T-helper 1 cell treated with Interleukin-12 subunit alpha and Interleukin-12 subunit beta and Interleukin-4 antibody, amounts not matched to agents 30 ng/mL and 1 ng/mL, for 36 hours (primary cell): ENCODE results near the gene GDPD5. TPM values are rescaled to one million over a fixed set of nuclear protein-coding genes. Genes with fewer than 3 reads are reported as not detected.

Experiments
- intact Hi-C: fragments of 100-400 bp; cut with micrococcal nuclease; formaldehyde crosslinking; loops from one replicate; pipeline ENCODE4 v1.15.1; 2024
- total RNA-seq: library from RNA; stranded (reverse); gene quantifications from 2 replicates; pipeline ENCODE4 v1.2.3, GENCODE V29; 2022

GDPD5 gene
- total RNA-seq, 1 donor from 2014 or later = 23.7 TPM

DNA sequence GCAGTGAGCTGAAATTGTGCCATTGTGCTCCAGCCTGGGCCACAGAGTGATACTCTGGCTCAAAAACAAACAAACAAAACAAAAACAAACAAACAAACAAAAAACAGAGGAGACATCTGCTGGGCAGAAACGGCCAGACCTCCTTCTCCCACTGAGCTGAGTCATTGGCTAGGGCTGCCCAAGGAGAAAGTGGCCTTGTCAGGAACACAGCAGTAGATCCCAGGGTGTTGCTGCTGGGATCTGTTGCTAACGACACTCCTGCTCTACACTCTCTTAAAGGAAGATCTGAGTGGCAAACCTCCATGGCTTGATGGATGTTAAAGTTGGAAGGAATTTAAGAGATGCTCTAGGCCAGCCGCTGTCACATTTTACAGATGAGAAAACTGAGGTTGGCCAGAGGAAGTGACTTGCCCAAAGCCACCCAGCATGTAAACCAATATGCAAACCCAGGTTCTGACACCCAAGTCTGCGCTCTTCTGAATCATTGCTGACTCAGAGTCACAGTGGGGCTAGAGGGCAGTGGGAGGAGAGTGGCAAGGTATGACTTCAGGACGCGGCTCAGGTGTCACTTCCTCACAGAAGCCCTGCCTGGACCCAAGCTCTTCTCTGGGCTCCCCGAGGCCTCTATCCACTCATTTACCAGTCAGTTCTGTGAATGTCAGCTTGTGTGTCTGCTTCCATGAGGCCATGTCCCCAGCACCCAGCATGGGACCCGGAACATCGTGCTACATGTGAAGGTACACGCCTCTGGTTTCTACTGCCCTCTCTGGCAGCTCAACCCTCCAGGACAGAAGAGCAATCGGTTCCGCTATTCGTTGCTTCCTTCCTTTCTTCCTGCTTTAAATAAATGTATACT is 11.3 kb upstream of the GDPD5 start:
- intact Hi-C loops = loop anchor here (1.0 kb wide), 1 partner anchor 25 kb away; the partner anchor contains the start of gene SERPINH1

- intact Hi-C loops = no loop called here
These were observed 9.3 kb upstream of the GDPD5 start for GRCh38 chr11:75535071-75535470.

DNA sequence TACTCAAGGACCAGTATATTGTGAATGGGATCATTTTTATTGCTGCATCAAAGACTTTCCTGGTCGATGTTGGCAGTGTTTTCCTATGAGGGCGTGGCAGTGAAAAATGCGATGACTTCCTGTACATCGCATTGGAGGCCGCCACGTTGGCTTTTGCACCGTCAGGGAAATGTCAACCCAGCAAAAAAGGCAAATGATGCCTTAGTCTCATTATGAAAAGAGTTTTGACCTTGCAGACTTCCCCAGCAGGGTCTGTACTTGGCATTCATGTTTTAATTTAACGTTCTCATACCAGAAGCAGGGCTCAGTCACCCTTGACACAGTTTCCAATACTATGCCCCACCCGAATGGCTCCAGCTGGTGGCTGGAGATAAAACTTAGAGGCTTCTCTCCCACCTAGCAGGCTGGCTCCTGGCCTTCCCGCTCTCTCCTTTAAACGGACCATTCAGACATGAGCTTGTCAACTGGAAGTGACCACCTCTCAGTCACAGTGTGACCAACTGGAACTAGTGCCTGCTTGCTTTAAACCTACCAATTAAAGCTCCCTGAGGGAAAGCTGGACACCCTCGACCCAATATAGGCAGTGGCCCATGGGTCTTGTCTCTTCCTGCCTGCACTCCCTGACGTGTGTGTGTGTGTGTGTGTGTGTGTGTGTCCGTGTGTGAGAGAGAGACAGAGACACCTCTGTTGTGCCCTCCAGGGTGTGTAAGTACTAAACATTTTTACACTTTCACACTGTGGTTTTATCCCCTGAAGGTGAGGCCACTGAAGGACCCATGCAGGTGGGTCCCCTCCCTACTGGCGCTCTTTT is 8.7 kb upstream of the GDPD5 start:
- intact Hi-C loops = loop anchor here (5.0 kb wide), 1 partner anchor 43 kb away; no protein-coding TSS in a partner anchor

DNA sequence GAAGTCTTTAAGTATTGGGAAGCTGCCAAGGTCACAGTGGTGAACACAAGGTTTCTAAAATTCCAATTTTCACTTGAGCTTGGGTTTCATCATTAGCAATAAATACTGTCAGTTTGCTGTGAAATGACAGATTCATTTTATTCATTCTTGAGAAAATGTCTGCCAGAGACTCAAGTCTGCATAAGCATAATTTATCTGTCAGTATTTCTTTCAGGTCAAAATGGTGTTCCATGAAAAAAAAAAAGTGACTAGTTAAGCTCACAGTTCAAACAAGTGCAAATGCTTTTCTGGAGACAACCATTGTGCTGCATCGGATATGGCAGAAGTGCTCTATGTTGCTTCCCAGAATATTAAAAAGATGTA is 8.1 kb upstream of the GDPD5 start:
- intact Hi-C loops = loop anchor here (2.0 to 5.0 kb wide), 2 partner anchors 43 to 135 kb away; partner anchors contain the start of gene RPS3

- intact Hi-C loops = loop anchor here (1.0 to 5.0 kb wide), 7 partner anchors 45 to 252 kb away; partner anchors contain the start of gene RPS3
These were observed 6.7 kb upstream of the GDPD5 start for GRCh38 chr11:75532200-75533048.

DNA sequence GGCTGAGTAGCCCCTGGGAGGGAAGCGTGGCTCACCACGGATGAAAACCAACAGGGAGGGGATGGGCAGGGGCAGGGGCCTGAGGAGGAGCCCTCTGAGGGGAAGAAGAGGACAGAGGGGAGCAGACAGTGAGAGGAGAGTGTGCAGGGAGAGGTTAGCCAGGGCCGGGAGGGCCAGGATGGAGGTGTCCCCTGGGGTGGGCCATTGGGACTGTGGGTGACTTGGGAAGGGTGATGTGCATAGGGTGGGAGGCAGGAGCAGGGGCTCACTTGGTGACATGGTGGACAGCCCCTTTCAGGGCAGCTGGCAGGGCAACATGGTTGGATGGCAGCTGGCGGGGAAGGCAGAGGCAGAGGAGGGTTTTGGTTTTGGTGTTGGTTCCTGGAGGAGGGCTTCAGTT is 5.6 kb upstream of the GDPD5 start:
- intact Hi-C loops = loop anchor here (5.0 kb wide), 1 partner anchor 46 kb away; no protein-coding TSS in a partner anchor

DNA sequence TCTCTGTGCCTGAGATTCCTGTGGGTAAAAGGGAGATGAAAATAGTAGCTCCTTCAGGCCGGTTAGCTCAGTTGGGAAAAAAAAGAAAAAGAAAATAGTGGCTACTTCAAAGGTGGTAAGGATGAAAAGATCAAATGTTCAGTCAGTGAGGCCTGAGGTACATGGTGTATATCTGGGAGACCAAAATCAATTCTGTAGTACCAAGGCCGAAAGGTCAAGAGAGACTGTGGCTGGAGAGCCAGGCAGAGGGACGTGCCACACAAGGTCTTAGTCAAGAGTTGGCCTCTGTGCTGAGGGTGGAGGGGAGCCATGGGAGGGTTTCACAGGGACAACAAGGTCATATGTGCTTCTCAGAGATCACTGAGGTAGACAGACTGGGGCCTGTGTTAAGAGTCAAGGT is 4.8 kb upstream of the GDPD5 start:
- intact Hi-C loops = loop anchor here (5.0 kb wide), 1 partner anchor 47 kb away; no protein-coding TSS in a partner anchor

DNA sequence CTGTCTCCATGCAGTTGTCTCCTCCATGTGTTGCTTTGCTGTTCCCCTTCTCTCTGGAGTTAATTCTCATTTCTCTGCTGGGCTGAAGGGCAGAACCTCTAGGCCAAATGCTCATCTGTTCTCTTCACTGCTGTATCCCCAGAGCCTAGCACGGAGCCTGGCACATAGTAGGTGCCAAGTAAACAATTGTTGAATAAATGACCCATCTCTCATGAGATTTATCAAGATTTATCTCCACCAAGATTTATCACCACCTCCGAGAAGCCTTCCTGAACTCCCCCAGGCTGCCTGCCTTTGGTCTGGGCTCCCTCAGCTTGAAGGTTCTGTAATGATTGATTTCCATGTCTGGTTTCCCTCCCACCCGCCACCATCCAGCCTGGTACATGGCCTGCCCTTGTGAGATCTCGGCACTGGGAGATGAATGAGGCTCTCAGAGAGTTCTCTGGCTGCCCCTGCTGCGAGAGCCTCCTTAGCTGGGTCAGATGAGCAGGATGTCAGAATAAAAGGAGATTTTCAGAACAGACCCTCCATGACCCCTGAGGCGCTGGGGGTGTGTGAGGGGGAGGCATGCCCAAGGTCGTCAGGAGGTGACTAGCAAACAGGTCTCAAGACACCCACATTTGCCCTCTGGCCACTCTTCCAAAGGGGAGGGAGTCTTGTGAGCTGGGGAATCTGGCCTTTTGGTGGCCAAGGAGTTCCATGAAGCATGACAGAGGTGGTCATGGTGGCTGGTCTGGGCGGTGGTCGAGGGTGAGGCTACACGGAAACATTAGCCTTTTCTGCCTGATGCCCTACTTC is 2.4 kb upstream of the GDPD5 start:
- intact Hi-C loops = loop anchor here (2.0 to 5.0 kb wide), 2 partner anchors 35 to 581 kb away; partner anchors contain the start of genes SERPINH1, SPCS2 and XRRA1

- intact Hi-C loops = loop anchor here (2.0 to 5.0 kb wide), 2 partner anchors 36 to 580 kb away; partner anchors contain the start of genes SERPINH1, SPCS2 and XRRA1
These were observed 1.4 kb upstream of the GDPD5 start for GRCh38 chr11:75527130-75527529.

DNA sequence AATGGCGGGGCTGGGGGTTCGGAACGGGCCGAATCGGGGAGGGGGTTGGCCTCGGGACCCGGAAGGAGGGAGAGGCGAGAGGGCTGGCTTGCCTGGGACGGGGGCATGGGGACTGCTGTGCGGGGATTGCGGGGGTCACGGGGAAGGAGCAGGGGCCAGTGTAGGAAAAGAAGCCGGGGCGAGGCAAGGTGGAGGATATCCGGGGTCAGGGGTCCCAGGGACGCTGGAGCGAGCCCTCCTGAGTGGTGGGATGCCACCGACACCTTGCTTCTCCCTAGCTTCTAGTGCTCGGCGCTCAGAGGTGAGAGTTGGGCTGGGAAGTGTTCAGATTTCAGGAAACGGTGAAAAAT is 426 bp upstream of the GDPD5 start:
- intact Hi-C loops = loop anchor here (1.0 to 5.0 kb wide), 3 partner anchors 37 to 579 kb away; partner anchors contain the start of genes RPS3, SERPINH1, SPCS2 and XRRA1

- intact Hi-C loops = loop anchor here (1.0 to 5.0 kb wide), 3 partner anchors 32 to 578 kb away; partner anchors contain the start of genes SPCS2 and XRRA1
These were observed 892 bp downstream of the GDPD5 start for GRCh38 chr11:75524665-75525432.

GRCh38 chr11:75523811-75524664 is 1.7 kb downstream of the GDPD5 start:
- intact Hi-C loops = loop anchor here (2.0 kb wide), 1 partner anchor 31 kb away; no protein-coding TSS in a partner anchor

DNA sequence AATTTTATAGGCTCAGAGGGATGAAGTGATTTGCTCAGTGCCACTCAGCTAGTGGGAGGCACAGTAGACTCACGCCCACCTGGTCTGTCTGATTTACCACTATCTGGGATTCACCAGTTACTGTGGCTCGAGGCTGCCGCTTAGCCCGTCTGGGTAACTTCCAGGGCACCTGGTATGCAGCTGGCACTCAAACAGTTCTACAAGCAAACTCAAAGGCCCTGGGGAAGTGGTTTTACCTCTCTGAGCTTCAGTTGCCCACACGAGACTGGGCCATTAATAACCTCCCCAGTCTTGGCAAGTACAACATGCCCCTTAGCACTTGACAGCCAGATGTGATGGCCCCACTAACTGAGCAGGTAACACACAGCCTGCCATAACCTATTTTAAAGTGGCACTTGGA is 2.6 kb downstream of the GDPD5 start:
- intact Hi-C loops = no loop called here

GRCh38 chr11:75522286-75523044 is 3.3 kb downstream of the GDPD5 start:
- intact Hi-C loops = no loop called here

DNA sequence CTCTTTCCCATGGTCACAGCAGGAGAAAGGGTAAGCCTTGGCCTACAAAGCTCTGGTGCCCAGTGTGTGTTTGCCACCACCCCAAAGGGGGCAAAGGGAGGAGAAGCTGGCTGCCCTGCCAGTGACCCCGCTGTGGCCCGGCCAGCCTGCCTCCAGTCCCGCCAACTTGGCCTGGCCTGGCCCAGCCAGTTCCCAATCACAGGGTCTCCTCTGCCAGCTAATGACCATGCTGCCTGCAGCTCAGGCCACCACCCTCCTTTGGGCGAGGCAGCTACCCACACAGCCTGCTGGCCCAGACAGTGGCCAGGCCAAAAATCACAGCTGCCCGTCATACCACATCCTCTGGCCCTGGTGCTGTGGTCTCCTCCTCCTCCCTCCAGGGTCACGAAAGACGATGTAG is 5.1 kb downstream of the GDPD5 start:
- intact Hi-C loops = no loop called here

DNA sequence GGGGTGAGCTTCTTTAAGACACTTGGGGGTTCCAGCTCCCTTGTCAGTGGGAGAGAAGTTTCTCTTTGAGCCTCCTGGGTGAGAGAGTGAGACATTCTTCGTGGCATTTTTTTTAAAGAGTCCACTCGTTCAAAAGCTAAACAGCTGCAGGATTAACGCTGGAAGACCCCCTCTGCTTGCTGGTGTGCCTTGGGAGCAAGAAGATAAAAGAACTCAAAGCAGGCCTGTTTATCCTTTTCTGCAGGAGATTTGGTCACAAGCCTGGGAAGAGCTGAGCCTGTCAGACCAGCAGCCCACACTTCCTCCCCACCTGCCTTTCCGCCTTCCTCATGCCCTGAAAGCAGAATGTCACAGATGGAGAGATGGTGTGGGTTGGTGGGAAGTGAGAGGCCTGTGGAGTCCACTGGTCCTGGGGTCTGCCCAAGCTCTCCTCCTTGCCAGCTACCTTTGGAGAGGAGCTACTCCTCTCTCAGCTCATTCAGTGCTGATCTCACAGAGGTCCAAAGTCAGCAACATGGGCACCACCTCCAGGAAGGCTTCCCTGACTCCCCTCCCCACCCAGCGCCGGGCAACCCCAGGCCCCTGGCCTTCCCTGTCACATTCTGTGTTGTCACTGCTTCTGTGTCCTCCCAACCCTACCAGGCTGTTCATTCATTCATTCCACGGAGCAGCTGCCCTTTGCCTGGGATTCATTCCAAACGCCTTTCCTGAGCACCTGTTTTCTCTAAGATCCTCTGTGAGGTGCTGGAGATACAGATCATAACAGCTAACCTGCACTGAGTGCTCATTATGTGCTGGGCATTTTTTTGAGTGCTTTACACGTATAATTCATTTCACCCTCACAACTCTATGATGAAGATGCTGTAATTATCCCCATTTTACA is 6.7 kb downstream of the GDPD5 start:
- intact Hi-C loops = no loop called here
